ENCODE data around the gene ALAS2. TPM values are rescaled to one million over a fixed set of nuclear protein-coding genes. Genes with fewer than 3 reads are reported as not detected.

Gene ALAS2
- total and polyA plus RNA-seq, 2 experiments from 2014 or later: 0.23 TPM; not detected in 1

- H3K27ac ChIP-seq (ENCODE audit: low read depth): no peak overlapping the region
- H3F3A ChIP-seq (replicated peaks; ENCODE audit: low read depth): no peaks in the 10 kb centered on the region
- no peak overlapping the region for H3K4me3 ChIP-seq
- ATAC-seq: no peak
- no peak overlapping the region for H3K4me2 ChIP-seq
- no peaks in the 10 kb centered on the region for H3K36me3 ChIP-seq (ENCODE audit: insufficient read depth)
- Mint-ChIP-seq H3K9me3 (no peaks in the 10 kb centered on the region), H3K4me3 (no peak overlapping the region), H3K4me1 (no peaks in the 10 kb centered on the region), H3K27ac (no peak overlapping the region), H3K27me3 (ENCODE audit: insufficient read depth, low read depth, poor library complexity) (no peaks in the 10 kb centered on the region), H3K36me3 (ENCODE audit: low read depth) (no peaks in the 10 kb centered on the region)
- no peaks in the 10 kb centered on the region for H3K9me2 ChIP-seq (ENCODE audit: insufficient read depth)
- TF ChIP-seq JUNB (IDR thresholded peaks at IDR 0.05; ENCODE audit: unreplicated experiment): no peak
- TF ChIP-seq, protein P1, sequence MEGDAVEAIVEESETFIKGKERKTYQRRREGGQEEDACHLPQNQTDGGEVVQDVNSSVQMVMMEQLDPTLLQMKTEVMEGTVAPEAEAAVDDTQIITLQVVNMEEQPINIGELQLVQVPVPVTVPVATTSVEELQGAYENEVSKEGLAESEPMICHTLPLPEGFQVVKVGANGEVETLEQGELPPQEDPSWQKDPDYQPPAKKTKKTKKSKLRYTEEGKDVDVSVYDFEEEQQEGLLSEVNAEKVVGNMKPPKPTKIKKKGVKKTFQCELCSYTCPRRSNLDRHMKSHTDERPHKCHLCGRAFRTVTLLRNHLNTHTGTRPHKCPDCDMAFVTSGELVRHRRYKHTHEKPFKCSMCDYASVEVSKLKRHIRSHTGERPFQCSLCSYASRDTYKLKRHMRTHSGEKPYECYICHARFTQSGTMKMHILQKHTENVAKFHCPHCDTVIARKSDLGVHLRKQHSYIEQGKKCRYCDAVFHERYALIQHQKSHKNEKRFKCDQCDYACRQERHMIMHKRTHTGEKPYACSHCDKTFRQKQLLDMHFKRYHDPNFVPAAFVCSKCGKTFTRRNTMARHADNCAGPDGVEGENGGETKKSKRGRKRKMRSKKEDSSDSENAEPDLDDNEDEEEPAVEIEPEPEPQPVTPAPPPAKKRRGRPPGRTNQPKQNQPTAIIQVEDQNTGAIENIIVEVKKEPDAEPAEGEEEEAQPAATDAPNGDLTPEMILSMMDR (conservative IDR thresholded peaks at IDR 0.05; ENCODE audit: low read depth in 2 of 2): no peak
- no peak for TF ChIP-seq POLR2AphosphoS5 (IDR thresholded peaks at IDR 0.05; ENCODE audit: low read depth)
- TF ChIP-seq NANOG (IDR thresholded peaks at IDR 0.05; ENCODE audit: borderline replicate concordance): no peak
- TF ChIP-seq EZH2phosphoT487 (IDR thresholded peaks at IDR 0.05; ENCODE audit: unreplicated experiment): no peak
- no peak for TF ChIP-seq REST (IDR thresholded peaks at IDR 0.05; ENCODE audit: unreplicated experiment)
- TF ChIP-seq ETS1 (IDR thresholded peaks at IDR 0.05): no peak
- no peak for TF ChIP-seq ZNF114 (CRISPR knock-in tag; IDR thresholded peaks at IDR 0.05)
- no peak for TF ChIP-seq CREB1 (CRISPR knock-in tag; IDR thresholded peaks at IDR 0.05; ENCODE audit: low read depth)
- no peak for TF ChIP-seq ZNF331 (CRISPR knock-in tag; IDR thresholded peaks at IDR 0.05; ENCODE audit: low read depth)
- TF ChIP-seq, protein P2, sequence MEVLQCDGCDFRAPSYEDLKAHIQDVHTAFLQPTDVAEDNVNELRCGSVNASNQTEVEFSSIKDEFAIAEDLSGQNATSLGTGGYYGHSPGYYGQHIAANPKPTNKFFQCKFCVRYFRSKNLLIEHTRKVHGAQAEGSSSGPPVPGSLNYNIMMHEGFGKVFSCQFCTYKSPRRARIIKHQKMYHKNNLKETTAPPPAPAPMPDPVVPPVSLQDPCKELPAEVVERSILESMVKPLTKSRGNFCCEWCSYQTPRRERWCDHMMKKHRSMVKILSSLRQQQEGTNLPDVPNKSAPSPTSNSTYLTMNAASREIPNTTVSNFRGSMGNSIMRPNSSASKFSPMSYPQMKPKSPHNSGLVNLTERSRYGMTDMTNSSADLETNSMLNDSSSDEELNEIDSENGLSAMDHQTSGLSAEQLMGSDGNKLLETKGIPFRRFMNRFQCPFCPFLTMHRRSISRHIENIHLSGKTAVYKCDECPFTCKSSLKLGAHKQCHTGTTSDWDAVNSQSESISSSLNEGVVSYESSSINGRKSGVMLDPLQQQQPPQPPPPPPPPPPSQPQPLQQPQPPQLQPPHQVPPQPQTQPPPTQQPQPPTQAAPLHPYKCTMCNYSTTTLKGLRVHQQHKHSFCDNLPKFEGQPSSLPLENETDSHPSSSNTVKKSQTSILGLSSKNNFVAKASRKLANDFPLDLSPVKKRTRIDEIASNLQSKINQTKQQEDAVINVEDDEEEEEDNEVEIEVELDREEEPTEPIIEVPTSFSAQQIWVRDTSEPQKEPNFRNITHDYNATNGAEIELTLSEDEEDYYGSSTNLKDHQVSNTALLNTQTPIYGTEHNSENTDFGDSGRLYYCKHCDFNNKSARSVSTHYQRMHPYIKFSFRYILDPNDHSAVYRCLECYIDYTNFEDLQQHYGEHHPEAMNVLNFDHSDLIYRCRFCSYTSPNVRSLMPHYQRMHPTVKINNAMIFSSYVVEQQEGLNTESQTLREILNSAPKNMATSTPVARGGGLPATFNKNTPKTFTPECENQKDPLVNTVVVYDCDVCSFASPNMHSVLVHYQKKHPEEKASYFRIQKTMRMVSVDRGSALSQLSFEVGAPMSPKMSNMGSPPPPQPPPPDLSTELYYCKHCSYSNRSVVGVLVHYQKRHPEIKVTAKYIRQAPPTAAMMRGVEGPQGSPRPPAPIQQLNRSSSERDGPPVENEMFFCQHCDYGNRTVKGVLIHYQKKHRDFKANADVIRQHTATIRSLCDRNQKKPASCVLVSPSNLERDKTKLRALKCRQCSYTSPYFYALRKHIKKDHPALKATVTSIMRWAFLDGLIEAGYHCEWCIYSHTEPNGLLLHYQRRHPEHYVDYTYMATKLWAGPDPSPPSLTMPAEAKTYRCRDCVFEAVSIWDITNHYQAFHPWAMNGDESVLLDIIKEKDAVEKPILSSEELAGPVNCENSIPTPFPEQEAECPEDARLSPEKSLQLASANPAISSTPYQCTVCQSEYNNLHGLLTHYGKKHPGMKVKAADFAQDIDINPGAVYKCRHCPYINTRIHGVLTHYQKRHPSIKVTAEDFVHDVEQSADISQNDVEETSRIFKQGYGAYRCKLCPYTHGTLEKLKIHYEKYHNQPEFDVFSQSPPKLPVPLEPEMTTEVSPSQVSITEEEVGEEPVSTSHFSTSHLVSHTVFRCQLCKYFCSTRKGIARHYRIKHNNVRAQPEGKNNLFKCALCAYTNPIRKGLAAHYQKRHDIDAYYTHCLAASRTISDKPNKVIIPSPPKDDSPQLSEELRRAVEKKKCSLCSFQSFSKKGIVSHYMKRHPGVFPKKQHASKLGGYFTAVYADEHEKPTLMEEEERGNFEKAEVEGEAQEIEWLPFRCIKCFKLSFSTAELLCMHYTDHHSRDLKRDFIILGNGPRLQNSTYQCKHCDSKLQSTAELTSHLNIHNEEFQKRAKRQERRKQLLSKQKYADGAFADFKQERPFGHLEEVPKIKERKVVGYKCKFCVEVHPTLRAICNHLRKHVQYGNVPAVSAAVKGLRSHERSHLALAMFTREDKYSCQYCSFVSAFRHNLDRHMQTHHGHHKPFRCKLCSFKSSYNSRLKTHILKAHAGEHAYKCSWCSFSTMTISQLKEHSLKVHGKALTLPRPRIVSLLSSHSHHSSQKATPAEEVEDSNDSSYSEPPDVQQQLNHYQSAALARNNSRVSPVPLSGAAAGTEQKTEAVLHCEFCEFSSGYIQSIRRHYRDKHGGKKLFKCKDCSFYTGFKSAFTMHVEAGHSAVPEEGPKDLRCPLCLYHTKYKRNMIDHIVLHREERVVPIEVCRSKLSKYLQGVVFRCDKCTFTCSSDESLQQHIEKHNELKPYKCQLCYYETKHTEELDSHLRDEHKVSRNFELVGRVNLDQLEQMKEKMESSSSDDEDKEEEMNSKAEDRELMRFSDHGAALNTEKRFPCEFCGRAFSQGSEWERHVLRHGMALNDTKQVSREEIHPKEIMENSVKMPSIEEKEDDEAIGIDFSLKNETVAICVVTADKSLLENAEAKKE (CRISPR knock-in tag; IDR thresholded peaks at IDR 0.05): no peak
- no peak for TF ChIP-seq STAT1 (IDR thresholded peaks at IDR 0.05; ENCODE audit: unreplicated experiment)
- no peak for TF ChIP-seq EZH2 (IDR thresholded peaks at IDR 0.05; ENCODE audit: low read depth, unreplicated experiment)
- H3K27me3 ChIP-seq (ENCODE audit: insufficient read depth): no peaks in the 10 kb centered on the region
- H2AFZ ChIP-seq: no peak overlapping the region
- no peak for DNase-seq (ENCODE audit: low spot score)
- H3K79me2 ChIP-seq (replicated peaks; ENCODE audit: insufficient read depth): no peaks in the 10 kb centered on the region
- no peaks in the 10 kb centered on the region for H4K20me1 ChIP-seq (replicated peaks; ENCODE audit: insufficient read depth)
- H3K4me1 ChIP-seq (ENCODE audit: insufficient read depth): no peaks in the 10 kb centered on the region
These were observed 50.4 kb downstream of the ALAS2 start for GRCh38 chrX:54980334-54980733.
